Measurements from ENCODE around the gene C1QL4. TPM values are rescaled to one million over a fixed set of nuclear protein-coding genes. Genes with fewer than 3 reads are reported as not detected.
A peak's percentile ranks its signal among the peaks of the same experiment; 100 is the strongest.

C1QL4 gene
- total RNA-seq, 1 experiment from 2014 or later, result not detected

DNA sequence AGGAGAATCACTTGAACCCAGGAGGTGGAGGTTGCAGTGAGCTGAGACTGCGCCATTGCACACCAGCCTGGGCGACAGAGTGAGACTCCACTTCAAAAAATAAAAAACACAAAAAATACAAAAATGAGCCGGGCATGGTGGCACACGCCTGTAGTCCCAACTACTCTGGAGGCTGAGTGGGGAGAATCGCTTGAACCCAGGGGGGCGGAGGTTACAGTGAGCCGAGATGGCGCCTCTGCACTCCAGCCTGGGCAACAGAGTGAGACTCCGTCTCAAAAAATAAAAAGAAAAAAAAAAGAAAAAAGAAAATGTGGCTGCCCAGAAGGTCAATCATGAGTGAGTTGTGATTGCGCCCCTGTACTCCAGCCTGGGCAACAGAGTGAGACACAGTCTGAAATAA is 18.9 kb upstream of the C1QL4 start:
- DNase-seq, result no peak
- TF ChIP-seq, protein P1, sequence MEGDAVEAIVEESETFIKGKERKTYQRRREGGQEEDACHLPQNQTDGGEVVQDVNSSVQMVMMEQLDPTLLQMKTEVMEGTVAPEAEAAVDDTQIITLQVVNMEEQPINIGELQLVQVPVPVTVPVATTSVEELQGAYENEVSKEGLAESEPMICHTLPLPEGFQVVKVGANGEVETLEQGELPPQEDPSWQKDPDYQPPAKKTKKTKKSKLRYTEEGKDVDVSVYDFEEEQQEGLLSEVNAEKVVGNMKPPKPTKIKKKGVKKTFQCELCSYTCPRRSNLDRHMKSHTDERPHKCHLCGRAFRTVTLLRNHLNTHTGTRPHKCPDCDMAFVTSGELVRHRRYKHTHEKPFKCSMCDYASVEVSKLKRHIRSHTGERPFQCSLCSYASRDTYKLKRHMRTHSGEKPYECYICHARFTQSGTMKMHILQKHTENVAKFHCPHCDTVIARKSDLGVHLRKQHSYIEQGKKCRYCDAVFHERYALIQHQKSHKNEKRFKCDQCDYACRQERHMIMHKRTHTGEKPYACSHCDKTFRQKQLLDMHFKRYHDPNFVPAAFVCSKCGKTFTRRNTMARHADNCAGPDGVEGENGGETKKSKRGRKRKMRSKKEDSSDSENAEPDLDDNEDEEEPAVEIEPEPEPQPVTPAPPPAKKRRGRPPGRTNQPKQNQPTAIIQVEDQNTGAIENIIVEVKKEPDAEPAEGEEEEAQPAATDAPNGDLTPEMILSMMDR (IDR thresholded peaks at IDR 0.05; ENCODE audit: unreplicated experiment), result no peak
- no peaks in the 10 kb centered on the region for H3K36me3 Mint-ChIP-seq (ENCODE audit: insufficient read depth, unreplicated experiment)
- H3K4me3 Mint-ChIP-seq (ENCODE audit: low read depth, unreplicated experiment), result no peak overlapping the region
- H3K9me3 Mint-ChIP-seq (ENCODE audit: low read depth, unreplicated experiment), result no peaks in the 10 kb centered on the region
- H3K27ac Mint-ChIP-seq (ENCODE audit: unreplicated experiment), result no peak overlapping the region
- no TSS peak for BruUV-seq (replicated peaks)
- H3K27me3 Mint-ChIP-seq (ENCODE audit: unreplicated experiment), result no peaks in the 10 kb centered on the region
- peaks cover 22% of the 10 kb centered on the region for H3K4me1 Mint-ChIP-seq (ENCODE audit: low read depth, unreplicated experiment)
- intact Hi-C loops (cut with micrococcal nuclease; ENCODE audit: unreplicated experiment), result no loop called here
- CTCF ChIA-PET, result no interaction called here

DNA sequence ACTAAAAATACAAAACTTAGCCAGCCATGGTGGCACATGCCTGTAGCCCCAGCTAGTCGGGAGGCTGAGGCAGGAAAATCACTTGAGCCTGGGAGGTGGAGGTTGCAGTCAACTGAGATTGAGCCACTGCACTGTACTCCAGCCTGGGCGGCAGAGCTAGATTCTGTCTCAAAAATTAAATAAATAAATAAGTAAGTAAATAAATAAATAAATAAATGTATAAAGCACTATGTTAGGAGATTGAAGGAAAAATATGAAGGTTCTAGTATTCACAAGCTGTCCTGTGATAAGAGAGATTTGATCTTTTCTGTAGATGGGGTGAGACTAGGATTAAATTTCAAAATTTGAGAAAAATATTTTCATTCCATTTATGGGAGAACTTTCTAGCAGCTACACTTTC is 15.4 kb upstream of the C1QL4 start:
- Mint-ChIP-seq H3K27me3 (ENCODE audit: unreplicated experiment) (peaks cover under 1% of the 10 kb centered on the region), H3K4me3 (ENCODE audit: low read depth, unreplicated experiment) (no peak overlapping the region), H3K27ac (ENCODE audit: unreplicated experiment) (no peak overlapping the region), H3K36me3 (ENCODE audit: insufficient read depth, unreplicated experiment) (peaks cover 8% of the 10 kb centered on the region), H3K9me3 (ENCODE audit: low read depth, unreplicated experiment) (no peaks in the 10 kb centered on the region), H3K4me1 (ENCODE audit: low read depth, unreplicated experiment) (peaks cover 9% of the 10 kb centered on the region)
- intact Hi-C loops (cut with micrococcal nuclease; ENCODE audit: unreplicated experiment), result no loop called here
- TF ChIP-seq, protein P1 (IDR thresholded peaks at IDR 0.05; ENCODE audit: unreplicated experiment), result no peak
- no peak for DNase-seq
- no TSS peak for BruUV-seq (replicated peaks)
- CTCF ChIA-PET, result no interaction called here

DNA sequence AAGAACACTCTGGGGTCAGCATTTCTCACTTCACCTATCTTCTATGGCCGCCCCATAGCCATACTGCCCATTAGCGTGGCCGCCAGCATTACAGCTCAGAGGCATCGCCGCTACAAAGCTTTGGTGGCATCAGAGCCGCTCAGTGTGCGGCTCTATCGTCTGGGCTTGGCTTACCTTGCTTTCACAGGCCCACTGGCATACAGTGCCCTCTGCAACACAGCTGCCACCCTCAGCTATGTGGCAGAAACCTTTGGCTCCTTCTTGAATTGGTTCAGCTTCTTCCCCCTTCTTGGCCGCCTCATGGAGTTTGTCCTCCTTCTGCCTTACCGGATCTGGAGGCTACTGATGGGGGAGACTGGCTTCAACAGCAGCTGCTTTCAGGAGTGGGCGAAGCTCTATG is 12.3 kb upstream of the C1QL4 start:
- Mint-ChIP-seq H3K4me3 (ENCODE audit: low read depth, unreplicated experiment) (no peak overlapping the region), H3K27me3 (ENCODE audit: unreplicated experiment) (peaks cover 26% of the 10 kb centered on the region), H3K4me1 (ENCODE audit: low read depth, unreplicated experiment) (peaks cover 16% of the 10 kb centered on the region), H3K27ac (ENCODE audit: unreplicated experiment) (no peak overlapping the region), H3K36me3 (ENCODE audit: insufficient read depth, unreplicated experiment) (peaks cover 20% of the 10 kb centered on the region), H3K9me3 (ENCODE audit: low read depth, unreplicated experiment) (no peaks in the 10 kb centered on the region)
- TF ChIP-seq, protein P1 (IDR thresholded peaks at IDR 0.05; ENCODE audit: unreplicated experiment), result no peak
- CTCF ChIA-PET, result no interaction called here
- no peak for DNase-seq
- intact Hi-C loops (cut with micrococcal nuclease; ENCODE audit: unreplicated experiment), result no loop called here
- no TSS peak for BruUV-seq (replicated peaks)

DNA sequence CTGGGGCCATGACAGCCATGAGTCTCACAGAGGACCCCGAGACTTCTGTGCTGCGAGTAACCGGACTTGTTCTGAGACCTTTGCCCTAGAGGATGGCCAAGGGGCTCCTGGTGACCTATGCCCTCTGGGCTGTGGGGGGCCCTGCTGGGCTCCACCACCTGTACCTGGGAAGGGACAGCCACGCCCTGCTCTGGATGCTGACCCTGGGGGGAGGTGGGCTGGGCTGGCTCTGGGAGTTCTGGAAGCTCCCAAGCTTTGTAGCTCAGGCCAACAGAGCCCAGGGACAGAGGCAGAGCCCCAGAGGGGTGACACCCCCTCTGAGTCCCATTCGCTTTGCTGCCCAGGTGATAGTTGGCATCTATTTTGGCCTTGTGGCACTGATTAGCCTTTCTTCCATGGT is 11.8 kb upstream of the C1QL4 start:
- intact Hi-C loops (cut with micrococcal nuclease; ENCODE audit: unreplicated experiment), result no loop called here
- CTCF ChIA-PET, result no interaction called here
- H3K36me3 Mint-ChIP-seq (ENCODE audit: insufficient read depth, unreplicated experiment), result peaks cover 20% of the 10 kb centered on the region
- no TSS peak for BruUV-seq (replicated peaks)
- peaks cover 16% of the 10 kb centered on the region for H3K4me1 Mint-ChIP-seq (ENCODE audit: low read depth, unreplicated experiment)
- no peak overlapping the region for H3K27ac Mint-ChIP-seq (ENCODE audit: unreplicated experiment)
- DNase-seq, result no peak
- TF ChIP-seq, protein P1 (IDR thresholded peaks at IDR 0.05; ENCODE audit: unreplicated experiment), result no peak
- H3K9me3 Mint-ChIP-seq (ENCODE audit: low read depth, unreplicated experiment), result no peaks in the 10 kb centered on the region
- peaks cover 31% of the 10 kb centered on the region for H3K27me3 Mint-ChIP-seq (ENCODE audit: unreplicated experiment)
- peak overlapping the region; percentile 72 for H3K4me3 Mint-ChIP-seq (ENCODE audit: low read depth, unreplicated experiment)

All from Calu3 (cell line).